Ectodermal cell (in vitro differentiated cells): ENCODE results near the gene EPHB2.

Experiments
- H3K27ac ChIP-seq: 2 replicates; pipeline ENCODE4 v1.7.0; 2013; ENCODE audit warnings: mild to moderate bottlenecking, low read depth, low read length; ENCODE audit not compliant: insufficient read depth, poor library complexity, severe bottlenecking
- H3K27me3 ChIP-seq: 2 replicates; pipeline ENCODE4 v1.7.0; 2013; ENCODE audit warnings: mild to moderate bottlenecking, low read length; ENCODE audit not compliant: insufficient read depth, control insufficient read depth, poor library complexity, severe bottlenecking
- H3K36me3 ChIP-seq: one replicate; pipeline ENCODE4 v1.7.0; 2013; ENCODE audit warnings: low read length; ENCODE audit not compliant: control insufficient read depth, insufficient read depth
- H3K4me1 ChIP-seq: one replicate; pipeline ENCODE4 v1.7.0; 2013; ENCODE audit warnings: low read length; ENCODE audit not compliant: control insufficient read depth, insufficient read depth
- H3K4me3 ChIP-seq: 2 replicates; pipeline ENCODE4 v1.7.0; 2013; ENCODE audit warnings: low read depth, low read length, control low read depth; ENCODE audit not compliant: insufficient read depth
- H3K9me3 ChIP-seq: 2 replicates; pipeline ENCODE4 v1.7.0; 2013; ENCODE audit warnings: mild to moderate bottlenecking, low read length, moderate library complexity; ENCODE audit not compliant: control insufficient read depth
- WGBS, 2 experiments: methylation state at CpG; one replicate each; pipeline ENCODE4 v1.1.7; 2013; ENCODE audit warnings: missing lambda C conversion rate in 2 of 2; 5-methylcytosine and 5-hydroxymethylcytosine counted together

The EPHB2 gene

DNA sequence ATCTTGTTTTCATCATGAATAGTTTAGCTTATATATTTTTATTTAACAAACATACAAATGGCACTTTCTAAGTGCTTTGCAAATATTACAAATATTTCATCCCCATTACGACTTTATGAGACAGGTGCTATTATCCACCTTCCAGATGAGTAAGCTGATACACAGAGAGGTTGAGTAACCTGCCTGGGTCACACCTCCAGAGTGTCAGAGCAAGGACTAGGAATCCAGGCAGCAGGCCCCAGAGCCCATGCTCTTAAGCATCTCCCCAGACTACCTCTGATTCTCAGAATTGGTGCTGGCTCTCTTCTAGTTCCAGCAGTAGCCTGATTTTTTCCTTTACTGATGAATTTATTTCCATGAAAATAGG lies 40.0 kb downstream of the EPHB2 start:
- H3K27ac ChIP-seq: no peak overlapping the region
- no peaks in the 10 kb centered on the region for H3K9me3 ChIP-seq
- H3K27me3 ChIP-seq: no peaks in the 10 kb centered on the region
- H3K4me1 ChIP-seq: no peaks in the 10 kb centered on the region
- H3K36me3 ChIP-seq: no peaks in the 10 kb centered on the region
- WGBS, 2 experiments: 73 to 85% methylated on average over 1 of the region's 1 CpG
- no peak overlapping the region for H3K4me3 ChIP-seq

DNA sequence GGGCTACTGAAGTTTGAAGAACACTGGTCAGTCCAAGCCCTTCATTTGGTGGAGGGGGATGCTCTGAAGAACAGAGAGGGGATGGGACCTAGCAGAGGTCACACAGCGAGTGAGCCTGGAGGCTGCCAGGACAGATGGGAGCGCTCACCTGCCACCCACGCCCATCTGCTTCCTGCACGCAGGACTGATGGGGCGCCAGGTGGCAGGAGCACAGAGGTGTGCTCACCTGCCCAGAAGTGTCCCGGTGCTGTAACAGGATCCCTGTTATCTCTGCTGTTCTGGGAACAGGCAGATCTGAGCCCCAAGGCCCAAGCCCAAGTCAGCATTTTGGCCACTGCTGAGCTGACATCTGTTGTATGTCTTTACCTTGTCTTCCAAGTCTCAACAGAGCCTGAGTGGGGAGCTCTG lies 40.5 kb downstream of the EPHB2 start:
- Histone ChIP-seq H3K27me3 (no peaks in the 10 kb centered on the region), H3K4me3 (no peak overlapping the region), H3K36me3 (no peaks in the 10 kb centered on the region), H3K4me1 (no peaks in the 10 kb centered on the region), H3K27ac (no peak overlapping the region), H3K9me3 (no peaks in the 10 kb centered on the region)
- 89% methylated on average over 6 of the region's 6 CpGs for WGBS, 2 experiments

- no peaks in the 10 kb centered on the region for H3K9me3 ChIP-seq
- no peaks in the 10 kb centered on the region for H3K4me1 ChIP-seq
- no peaks in the 10 kb centered on the region for H3K27me3 ChIP-seq
- H3K36me3 ChIP-seq: no peaks in the 10 kb centered on the region
- no peak overlapping the region for H3K27ac ChIP-seq
- no CpG with 5 or more reads among the region's 1 CpG for WGBS, 2 experiments
- no peak overlapping the region for H3K4me3 ChIP-seq
These were observed 41.7 kb downstream of the EPHB2 start for GRCh38 chr1:22752339-22752738.

- 81 to 84% methylated on average over 12 of the region's 12 CpGs for WGBS, 2 experiments
- H3K4me3 ChIP-seq: no peak overlapping the region
These were observed 42.9 kb downstream of the EPHB2 start for GRCh38 chr1:22753481-22753971.

DNA sequence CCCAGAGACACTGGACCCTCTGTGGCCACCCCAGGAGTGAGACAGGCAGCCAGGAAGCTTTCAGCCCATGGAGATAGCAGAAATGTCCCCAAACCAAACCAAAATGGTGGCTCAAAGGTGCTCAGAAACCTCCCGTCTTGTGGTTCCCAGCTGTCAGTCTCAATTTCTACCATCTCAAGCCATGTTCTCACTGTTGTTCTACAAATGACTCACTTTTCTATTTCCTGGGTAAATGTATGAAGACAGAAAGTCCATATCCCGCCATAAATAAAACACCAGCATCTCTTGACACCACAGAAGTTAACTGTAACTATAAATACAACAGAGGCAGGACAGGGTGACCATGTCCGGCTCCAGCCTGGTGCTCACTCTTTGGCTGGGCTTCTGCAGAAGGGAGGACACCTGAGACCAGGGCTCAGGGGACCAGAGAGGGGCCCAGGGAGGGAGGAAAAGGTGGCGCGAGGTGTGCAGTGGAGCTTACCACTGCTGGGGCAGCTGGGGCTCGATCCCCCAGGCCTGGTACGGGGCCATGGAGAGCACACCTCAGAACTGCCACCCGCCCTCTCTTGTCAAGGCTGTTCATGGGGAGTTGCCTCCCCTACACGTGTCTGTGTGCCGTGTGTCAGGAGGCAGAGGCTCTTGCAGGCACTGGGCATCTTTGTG lies 43.6 kb downstream of the EPHB2 start:
- no peak overlapping the region for H3K4me3 ChIP-seq
- no peak overlapping the region for H3K27ac ChIP-seq
- no peaks in the 10 kb centered on the region for H3K36me3 ChIP-seq
- H3K9me3 ChIP-seq: no peaks in the 10 kb centered on the region
- H3K4me1 ChIP-seq: no peaks in the 10 kb centered on the region
- 85 to 86% methylated on average over 10 of the region's 10 CpGs for WGBS, 2 experiments
- H3K27me3 ChIP-seq: no peaks in the 10 kb centered on the region

More at GRCh38 chr1:22753481-22753971, 42.9 kb downstream of the EPHB2 start:
- no peaks in the 10 kb centered on the region for H3K9me3 ChIP-seq
- H3K27me3 ChIP-seq: no peaks in the 10 kb centered on the region
- no peaks in the 10 kb centered on the region for H3K36me3 ChIP-seq
- H3K27ac ChIP-seq: no peak overlapping the region
- no peaks in the 10 kb centered on the region for H3K4me1 ChIP-seq

DNA sequence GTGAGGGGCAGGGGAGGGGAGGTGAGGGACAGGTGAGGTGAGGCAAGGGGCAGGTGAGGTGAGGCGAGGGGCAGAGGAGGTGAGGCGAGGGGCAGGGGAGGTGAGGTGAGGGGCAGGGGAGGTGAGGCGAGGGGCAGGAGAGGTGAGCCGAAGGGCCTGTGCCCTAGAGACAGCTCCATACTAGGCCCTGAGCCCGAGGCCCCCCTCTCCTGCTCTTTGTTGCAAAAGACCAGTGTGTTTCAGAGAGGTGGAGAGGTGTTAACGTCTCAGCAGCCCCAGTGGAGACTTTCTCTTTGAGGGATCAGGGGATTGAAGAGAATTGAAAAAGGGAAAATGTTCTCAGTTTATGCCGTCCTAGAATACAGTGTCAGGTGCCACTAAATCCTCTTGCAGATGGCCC lies 44.2 kb downstream of the EPHB2 start:
- no peaks in the 10 kb centered on the region for H3K4me1 ChIP-seq
- WGBS, 2 experiments: 77 to 83% methylated on average over 7 of the region's 7 CpGs
- no peak overlapping the region for H3K27ac ChIP-seq
- no peaks in the 10 kb centered on the region for H3K36me3 ChIP-seq
- no peaks in the 10 kb centered on the region for H3K27me3 ChIP-seq
- no peaks in the 10 kb centered on the region for H3K9me3 ChIP-seq
- H3K4me3 ChIP-seq: no peak overlapping the region

GRCh38 chr1:22755641-22756040 lies 45.0 kb downstream of the EPHB2 start:
- no peaks in the 10 kb centered on the region for H3K27me3 ChIP-seq
- no peaks in the 10 kb centered on the region for H3K36me3 ChIP-seq
- WGBS, 2 experiments: 70 to 76% methylated on average over 4 to 5 of the region's 5 CpGs
- no peaks in the 10 kb centered on the region for H3K9me3 ChIP-seq
- no peak overlapping the region for H3K4me3 ChIP-seq
- H3K4me1 ChIP-seq: no peaks in the 10 kb centered on the region
- no peak overlapping the region for H3K27ac ChIP-seq

DNA sequence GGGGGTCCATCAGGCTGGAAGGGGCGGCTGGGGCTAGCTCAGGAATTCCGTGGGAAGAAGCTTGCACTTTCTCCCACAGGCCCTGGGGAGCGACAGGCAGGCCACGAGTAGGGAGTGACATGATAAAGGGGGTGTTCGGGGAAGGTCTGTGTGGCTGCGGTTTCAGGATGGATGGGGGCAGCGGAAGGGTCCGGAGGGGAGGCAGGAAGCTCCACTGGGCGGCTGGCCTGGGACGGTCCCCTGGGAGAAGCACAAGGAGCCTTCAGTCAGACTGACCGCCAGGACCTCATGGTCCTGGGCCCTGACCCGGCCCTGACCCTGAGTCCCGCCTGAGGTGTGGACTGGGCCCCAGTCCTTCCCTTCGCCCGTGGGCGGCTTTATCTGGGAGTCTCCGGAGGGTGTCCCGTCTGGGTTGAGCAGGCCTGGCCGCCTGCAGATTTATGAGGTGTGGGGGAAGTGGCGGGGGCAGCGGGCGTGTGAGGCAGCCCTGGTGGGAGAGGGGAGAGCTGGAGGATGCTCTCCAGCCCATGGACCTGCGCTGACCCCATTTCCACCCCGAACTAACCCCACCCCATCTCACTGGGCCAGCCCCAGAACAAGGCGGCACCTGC lies 45.6 kb downstream of the EPHB2 start:
- no peaks in the 10 kb centered on the region for H3K36me3 ChIP-seq
- 87 to 88% methylated on average over 23 of the region's 25 CpGs for WGBS, 2 experiments
- H3K4me3 ChIP-seq: no peak overlapping the region
- H3K27me3 ChIP-seq: no peaks in the 10 kb centered on the region
- H3K9me3 ChIP-seq: no peaks in the 10 kb centered on the region
- H3K27ac ChIP-seq: no peak overlapping the region
- H3K4me1 ChIP-seq: no peaks in the 10 kb centered on the region

DNA sequence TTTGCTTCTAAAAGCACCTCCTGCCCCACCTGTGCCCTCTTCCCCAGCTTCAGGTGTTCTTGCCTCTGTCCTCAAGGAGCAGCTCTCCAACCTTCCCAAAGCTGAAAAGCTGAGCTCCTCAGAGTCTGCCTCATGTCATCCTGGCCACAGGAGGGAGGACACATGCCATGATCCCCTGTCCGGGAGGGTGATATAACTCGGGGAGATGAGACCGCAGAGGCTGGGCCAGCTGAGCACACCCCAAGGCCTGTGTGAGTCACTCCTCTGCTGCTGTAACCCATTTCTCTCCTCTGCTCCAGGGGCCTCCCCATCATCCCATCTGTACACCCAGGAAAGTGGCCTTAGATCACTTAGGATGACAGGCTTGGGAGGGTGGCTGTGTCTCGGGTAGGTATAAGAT lies 49.8 kb downstream of the EPHB2 start:
- no peaks in the 10 kb centered on the region for H3K9me3 ChIP-seq
- peaks cover 6% of the 10 kb centered on the region for H3K4me1 ChIP-seq
- H3K36me3 ChIP-seq: no peaks in the 10 kb centered on the region
- no peak overlapping the region for H3K27ac ChIP-seq
- WGBS, 2 experiments: 93 to 96% methylated on average over 4 of the region's 4 CpGs
- H3K27me3 ChIP-seq: no peaks in the 10 kb centered on the region
- no peak overlapping the region for H3K4me3 ChIP-seq

DNA sequence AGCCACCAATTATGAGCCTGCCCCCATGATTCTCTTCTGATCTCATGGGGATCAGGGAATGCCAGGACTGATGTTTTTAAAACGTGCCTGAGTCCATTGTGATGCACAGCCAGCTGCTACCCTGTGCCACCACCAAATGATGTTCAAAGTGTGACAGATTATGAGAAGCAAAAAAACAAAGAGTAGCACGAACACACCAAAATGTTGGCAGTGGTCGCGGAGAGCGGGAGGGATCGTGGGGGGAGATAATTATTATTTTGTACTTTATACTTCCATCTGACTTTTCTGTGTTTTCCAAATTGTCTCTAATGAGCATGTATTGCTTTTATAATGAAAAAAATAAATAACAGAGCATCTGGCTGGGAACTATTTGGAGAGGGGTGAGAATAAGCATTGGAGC lies 50.5 kb downstream of the EPHB2 start:
- WGBS, 2 experiments: 93 to 97% methylated on average over 5 to 6 of the region's 6 CpGs
- no peak overlapping the region for H3K4me3 ChIP-seq
- H3K9me3 ChIP-seq: no peaks in the 10 kb centered on the region
- H3K4me1 ChIP-seq: peaks cover 6% of the 10 kb centered on the region
- no peak overlapping the region for H3K27ac ChIP-seq
- no peaks in the 10 kb centered on the region for H3K27me3 ChIP-seq
- no peaks in the 10 kb centered on the region for H3K36me3 ChIP-seq
